DMS 273 (cell line): ENCODE data around the gene EFNB1.

Source experiments
- DNase-seq: peaks from one replicate; lab custom pipeline; 2025; ENCODE audit not compliant: unreplicated experiment; lab: John Stamatoyannopoulos, UW

EFNB1 gene

GRCh38 chrX:68827256-68827655, 1.6 kb upstream of the EFNB1 start:
- DNase-seq = no peak

DNA sequence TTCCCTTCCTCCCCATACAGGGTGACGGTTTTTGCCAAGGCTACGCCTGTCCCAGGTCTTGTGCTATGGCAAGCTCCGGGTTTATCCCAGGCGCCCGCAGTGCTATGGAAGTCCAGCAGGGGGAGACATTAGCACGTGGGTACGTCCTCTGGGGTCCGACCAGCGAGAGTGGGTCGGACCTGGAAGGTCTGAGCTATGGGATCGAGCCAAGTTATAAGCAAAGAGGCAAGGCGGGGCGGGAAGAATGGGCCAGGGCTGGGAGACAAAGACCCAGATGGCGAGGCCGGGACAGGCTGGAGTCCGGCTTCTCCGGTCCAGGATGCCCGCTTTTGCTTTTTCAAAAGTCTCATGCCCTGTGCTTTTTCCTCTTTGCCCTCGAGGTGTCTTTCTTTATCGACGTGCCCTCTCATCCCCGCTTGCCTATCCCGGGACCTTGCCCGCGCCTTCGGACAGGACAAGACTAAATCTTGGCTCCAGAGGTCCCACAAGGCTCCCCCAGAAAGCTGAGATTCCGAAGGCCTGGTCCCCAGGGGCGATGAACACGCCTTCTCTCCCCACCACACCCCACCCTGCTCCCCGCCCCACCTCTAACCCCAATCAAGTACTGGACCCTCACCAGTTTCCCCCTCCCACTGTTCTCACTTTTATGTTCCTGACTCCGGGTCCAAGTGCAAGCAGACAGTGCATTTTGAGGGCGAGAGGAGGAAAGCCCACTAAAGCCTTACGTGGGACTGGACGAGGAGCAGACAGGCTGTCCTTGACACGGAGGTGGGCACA, 785 bp upstream of the EFNB1 start:
- peak; percentile 94 for DNase-seq

DNA sequence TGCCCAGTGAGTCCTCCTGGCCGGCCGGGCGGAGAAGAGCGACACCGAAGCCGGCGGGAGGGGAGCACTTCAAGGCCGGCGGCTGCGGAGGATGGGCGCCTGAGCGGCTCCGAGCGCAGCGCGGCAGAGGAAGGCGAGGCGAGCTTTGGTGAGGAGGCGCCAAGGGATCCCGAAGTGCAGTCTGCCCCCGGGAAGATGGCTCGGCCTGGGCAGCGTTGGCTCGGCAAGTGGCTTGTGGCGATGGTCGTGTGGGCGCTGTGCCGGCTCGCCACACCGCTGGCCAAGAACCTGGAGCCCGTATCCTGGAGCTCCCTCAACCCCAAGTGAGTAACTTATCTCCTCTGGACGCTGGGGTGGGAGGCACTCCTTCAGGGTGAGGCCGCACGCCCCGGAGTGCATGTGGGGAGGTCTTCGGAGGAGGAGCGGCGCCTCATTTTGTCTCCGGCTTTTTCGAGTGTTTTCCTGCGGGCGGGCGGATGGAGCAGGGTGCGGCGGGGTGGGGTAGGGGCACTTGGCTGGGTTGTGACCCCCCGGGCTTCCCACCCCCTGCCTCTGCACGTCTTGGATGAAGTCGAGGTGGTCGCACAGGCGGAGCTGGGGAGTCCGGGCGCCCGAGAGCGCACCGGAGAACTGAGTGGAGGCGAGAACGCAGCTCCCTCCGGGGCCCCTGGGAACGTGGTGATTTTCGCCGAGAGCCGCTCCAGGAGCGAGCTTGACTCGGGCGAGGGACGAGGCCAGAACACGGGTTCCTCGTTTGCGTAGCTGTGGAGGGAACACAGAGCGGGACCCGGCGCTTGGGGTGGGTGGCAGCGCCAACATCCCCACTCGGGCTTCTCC, 979 bp downstream of the EFNB1 start:
- peak; percentile 56 for DNase-seq

DNA sequence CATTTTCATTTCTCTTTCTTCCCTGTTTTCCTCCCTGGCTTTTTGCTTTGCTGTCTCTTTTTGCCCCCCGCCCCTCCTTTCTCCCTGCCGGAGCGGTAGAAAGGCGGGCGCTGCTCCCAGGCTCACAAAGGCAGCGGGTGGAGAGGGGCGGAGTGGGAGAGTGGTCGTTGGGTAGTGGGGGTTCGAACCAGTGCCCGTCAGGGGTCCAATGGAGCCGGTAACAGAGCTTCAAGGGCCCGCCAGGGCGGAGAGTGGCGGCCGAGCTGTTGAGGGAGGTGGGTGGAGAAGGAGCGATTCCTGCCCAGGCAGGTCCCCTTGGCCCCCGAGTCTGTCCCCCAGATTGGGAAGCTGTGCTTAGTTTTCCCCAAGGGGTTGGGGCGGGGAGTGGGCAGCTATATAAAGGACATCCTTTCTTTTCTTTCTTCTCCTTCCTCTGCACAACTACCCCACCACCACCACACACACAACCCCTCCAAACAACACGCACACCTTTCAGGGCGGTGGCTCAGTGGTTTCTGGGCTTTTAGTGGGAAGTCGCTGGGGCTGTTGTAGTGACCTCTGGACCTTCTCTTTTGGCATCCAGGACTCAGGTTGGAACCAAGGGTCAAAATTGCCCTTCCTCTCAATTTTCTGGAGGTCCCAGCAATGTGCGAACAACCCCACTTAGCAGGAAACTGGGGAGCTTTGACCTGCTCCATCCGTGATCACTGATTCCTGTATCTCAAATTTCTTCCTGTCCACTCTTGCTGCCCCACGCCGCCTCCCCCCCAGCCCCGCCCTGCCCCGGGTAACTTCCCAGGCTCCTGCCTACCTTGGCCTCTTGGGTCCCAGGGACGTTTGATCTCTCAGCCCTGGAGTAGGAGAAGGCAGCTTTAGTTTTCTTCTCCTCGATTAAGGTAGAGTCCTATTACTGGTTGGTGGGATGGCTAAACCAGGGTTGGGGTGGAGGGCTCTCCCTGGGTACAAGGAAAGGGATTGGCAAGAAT, 1.9 kb downstream of the EFNB1 start:
- DNase-seq = peak; percentile 49

DNA sequence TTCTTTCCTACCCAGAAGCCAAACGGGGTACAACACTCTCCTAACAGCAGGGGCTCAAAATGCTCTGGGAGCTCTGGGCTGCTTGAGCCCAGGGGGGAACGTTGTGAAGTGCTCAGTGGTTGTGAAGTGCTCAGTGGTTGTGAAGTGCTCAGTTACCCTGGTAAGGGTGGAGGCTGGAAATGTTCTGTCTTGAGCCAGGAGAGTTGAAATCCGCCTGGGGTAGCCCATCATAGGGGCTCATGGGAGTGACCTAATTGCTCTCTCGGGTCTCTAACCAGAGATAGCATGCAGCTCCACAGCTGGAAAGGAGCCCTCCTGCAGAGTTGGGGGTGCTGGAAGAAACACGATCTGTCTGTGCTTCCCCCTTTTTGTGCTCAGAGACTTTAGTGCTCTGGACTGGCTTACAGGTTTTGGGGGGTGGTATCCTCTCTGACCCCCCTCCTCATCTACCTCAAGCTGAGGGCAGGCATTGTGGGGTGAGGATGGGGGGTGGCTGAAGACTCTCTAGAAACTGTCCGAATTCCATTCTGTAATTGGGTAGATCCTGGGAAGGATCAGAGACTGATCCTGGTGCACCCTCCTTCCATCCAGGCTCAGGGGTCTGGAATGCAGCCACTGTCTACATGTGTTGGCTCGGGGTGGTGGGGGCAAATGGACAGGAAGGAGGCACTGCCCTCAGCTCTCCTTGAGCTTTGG, 2.7 kb downstream of the EFNB1 start:
- DNase-seq = no peak

DNA sequence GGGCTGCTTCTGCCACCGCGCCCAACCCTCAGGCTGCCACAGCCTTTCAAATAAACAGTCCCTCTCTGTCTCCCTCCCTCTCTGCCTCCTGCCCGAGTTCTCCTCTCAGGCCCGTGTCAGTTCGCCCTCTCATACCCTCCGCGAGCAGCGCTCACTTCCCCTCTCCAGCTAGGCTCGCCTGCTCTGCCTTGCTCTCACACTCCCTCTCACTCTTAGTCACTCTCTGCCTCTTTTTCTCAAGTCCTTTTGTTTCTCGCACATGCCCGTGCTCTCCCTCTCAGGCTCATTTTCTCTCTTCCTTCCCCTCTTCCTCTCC, 3.2 kb downstream of the EFNB1 start:
- DNase-seq = peak; percentile 46

DNA sequence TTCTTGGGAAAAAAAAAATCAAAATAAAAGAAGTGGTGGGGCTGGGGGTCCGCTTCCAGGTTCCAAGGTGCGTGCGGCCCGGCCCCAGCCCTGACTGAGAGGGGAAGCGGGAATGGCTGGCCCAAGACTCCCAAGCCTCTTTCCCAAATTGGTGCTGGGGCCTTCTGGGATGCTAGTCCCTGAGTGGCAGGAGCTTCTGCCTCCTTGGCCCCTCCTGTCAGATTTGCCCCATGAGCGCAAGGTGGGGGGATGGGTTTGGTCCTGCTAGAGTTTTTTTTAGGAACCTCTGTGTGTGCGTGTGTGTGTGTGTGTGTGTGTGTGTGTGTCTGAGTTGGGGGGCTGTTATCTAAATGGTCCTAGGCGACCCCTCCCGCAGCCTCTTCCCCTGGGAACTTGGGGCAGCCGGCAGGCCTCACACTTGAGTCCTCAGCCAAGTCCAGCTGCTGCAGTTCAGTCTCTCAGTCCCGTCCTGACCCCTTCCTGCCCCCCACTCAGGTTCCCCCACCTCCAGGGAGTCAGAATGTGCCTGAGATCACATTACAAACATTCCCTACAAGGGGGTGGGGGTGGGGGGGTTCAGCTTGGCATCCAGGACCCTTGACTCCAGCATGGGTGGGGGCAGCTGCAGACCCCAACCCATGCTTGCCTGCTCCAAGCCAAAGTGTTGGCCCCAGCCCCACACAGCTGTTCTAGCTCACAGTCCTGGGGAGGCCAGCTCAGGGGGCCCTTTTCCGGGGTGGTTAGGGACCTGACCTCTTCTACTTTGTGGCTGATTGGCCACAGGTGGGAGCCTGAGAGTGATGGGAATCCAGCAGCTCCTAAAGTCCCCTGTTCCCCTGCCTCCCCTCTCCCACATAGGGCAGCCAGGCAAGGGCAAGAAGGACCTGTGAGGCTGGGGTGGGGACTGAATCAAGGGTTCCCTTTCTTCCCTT, 4.0 kb downstream of the EFNB1 start:
- DNase-seq = no peak

DNA sequence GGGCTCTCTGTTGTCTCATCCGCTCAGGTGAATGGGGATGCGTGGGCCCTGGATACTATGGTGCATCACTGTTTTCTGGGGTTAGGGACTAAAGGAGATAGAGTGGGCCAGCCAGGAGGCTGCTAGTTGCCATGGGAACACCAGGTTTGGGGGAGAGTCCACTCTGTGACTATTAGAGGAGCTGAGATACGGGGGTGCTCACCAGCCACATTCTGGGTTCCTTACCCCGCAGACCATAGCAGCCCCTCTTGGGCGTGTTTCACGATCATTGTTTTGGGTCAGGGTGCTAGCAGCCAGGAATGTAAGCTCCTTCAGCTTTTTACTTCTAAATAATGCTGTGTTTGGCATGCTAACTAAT, 4.6 kb downstream of the EFNB1 start:
- no peak for DNase-seq

GRCh38 chrX:68833855-68834331, 5.1 kb downstream of the EFNB1 start:
- no peak for DNase-seq

DNA sequence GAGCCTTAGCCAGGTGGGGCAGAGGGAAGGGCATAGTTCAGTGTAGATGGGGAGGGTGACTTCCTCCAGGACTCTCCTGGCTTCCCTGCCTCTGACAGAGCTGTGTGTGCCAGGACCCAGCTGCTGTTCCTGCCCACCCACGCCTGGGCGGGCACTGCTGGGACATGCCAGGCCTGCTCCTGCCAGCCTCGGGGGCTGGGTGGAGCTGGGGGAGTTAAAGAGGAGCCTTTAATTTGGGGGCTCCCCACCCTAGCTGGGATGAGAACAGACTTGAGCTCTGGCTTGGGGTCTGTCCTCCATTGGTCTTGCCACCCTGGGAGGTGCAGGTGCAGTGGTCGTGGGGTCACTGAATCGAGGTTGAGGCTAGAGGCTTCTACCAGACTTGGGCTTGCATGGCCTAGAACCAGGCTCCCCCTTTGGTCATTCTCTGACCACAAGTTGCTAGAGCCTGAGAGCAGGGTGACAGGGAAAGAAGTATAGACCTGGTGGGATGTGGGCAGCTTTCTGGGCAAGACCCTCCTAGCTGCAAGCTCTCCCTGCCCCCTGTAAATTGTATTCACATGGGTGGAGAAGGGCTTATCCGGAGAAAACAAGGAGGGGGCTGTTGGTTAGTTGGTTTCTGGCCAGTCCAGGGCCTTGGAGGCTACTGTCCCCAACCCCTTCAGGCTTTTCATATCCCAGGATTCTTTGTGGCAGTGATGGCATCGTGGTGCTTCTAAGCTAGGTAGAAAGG, 5.7 kb downstream of the EFNB1 start:
- DNase-seq = no peak

- DNase-seq = no peak
Measured at GRCh38 chrX:68835104-68835442, 6.3 kb downstream of the EFNB1 start.

DNA sequence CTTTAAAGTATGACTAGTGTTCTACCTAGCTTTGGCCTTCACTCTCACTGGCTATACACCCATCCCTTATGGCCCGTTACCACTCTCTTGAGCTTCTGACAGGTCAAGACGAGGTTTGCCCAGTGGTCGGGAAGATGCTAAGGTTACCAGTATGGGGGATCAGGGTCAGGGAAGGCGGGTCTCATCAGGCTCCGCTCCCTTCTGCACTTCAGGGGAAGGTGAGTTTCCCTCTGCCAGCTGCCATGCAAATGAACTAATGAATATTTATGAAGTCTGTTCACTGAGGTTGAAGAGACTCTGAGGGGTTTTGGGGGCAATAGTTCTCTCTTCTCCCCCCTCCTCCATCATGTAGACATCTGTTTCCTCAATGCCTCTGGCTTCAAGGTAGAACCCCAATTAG, 6.6 kb downstream of the EFNB1 start:
- no peak for DNase-seq

DNA sequence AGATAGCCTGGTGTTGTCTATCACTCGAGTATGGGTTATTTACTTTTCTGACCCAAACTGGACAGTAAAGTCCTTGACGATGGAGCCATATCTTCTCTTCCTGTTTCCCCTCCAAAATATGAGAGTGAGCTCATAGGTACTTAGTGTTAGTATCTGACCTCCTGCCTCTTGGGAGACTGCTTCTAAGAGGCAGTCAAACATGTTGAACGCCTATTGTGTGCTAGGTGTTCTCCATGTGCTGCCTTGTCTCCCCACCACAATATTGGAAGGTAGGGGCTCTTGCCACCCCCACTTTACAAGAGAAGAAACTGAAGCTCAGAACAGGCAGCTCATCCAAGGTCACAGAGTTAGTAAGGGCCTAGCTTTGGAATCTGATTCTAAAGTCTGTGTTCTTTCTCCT, 8.3 kb downstream of the EFNB1 start:
- no peak for DNase-seq

- no peak for DNase-seq
Measured at GRCh38 chrX:68838571-68838910, 9.7 kb downstream of the EFNB1 start.

DNA sequence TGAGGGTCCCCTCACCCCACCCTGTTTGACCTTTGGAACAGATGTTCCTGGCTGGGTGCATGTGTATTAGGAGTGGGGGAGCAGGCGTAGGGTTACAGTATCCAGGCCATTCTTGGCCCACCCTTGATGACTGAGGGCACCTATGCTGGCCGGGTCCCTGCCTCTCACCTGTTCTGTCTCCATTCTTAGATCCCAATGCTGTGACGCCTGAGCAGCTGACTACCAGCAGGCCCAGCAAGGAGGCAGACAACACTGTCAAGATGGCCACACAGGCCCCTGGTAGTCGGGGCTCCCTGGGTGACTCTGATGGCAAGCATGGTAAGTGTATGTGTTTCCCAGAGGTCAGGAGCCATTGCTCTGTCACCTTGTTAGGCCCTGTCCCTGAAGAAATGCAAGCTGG, 10.9 kb downstream of the EFNB1 start:
- no peak for DNase-seq

GRCh38 chrX:68840256-68840655, 11.4 kb downstream of the EFNB1 start:
- DNase-seq = no peak

- peak; percentile 62 for DNase-seq
Measured at GRCh38 chrX:68841251-68842049, 12.6 kb downstream of the EFNB1 start.

- DNase-seq = peak; percentile 53
Measured at GRCh38 chrX:68842351-68842750, 13.5 kb downstream of the EFNB1 start.
